ENCODE measurements around the gene CTNND1. TPM values are rescaled to one million over a fixed set of nuclear protein-coding genes. Genes with fewer than 3 reads are reported as not detected.

The CTNND1 gene
- polyA plus RNA-seq, 1 donor from 2014 or later: 70.3 TPM

- peaks cover 17% of the 10 kb centered on the region for H3K79me2 ChIP-seq (replicated peaks; ENCODE audit: insufficient read depth, low read length)
- H4K20me1 ChIP-seq (ENCODE audit: insufficient read depth): no peaks in the 10 kb centered on the region
- no peak overlapping the region for H2AFZ ChIP-seq (ENCODE audit: low read depth, low read length)
- TF ChIP-seq POLR2AphosphoS5 (IDR thresholded peaks at IDR 0.05) (no peak), EP300 (conservative IDR thresholded peaks at IDR 0.05; ENCODE audit: poor library complexity, severe bottlenecking) (no peak), CTCF (IDR thresholded peaks at IDR 0.05; ENCODE audit: poor library complexity, severe bottlenecking) (no peak)
- peaks cover 3% of the 10 kb centered on the region for H3F3A ChIP-seq (ENCODE audit: insufficient read depth, low read length, poor library complexity, severe bottlenecking)
- H3K4me2 ChIP-seq (ENCODE audit: low read length): no peak overlapping the region
- H3K4me3 ChIP-seq (ENCODE audit: low read length): no peak overlapping the region
- no peaks in the 10 kb centered on the region for H3K27me3 ChIP-seq (ENCODE audit: insufficient read depth, low read depth, low read length)
- no peaks in the 10 kb centered on the region for H3K9me2 ChIP-seq (ENCODE audit: insufficient read depth, low read length)
- H3K9ac ChIP-seq (ENCODE audit: low read length): no peak overlapping the region
- no peak overlapping the region for H3K27ac ChIP-seq (ENCODE audit: low read length)
- no peaks in the 10 kb centered on the region for H3K9me3 ChIP-seq (ENCODE audit: low read length)
- peaks cover 15% of the 10 kb centered on the region for H3K36me3 ChIP-seq (ENCODE audit: insufficient read depth, low read length)
Measured at GRCh38 chr11:57744357-57744756, 17.2 kb upstream of the CTNND1 start.

GRCh38 chr11:57745206-57745605 lies 16.4 kb upstream of the CTNND1 start:
- no peaks in the 10 kb centered on the region for H4K20me1 ChIP-seq (ENCODE audit: insufficient read depth)
- H3K27me3 ChIP-seq (ENCODE audit: insufficient read depth, low read depth, low read length): no peaks in the 10 kb centered on the region
- TF ChIP-seq EP300 (conservative IDR thresholded peaks at IDR 0.05; ENCODE audit: poor library complexity, severe bottlenecking) (no peak), CTCF (IDR thresholded peaks at IDR 0.05; ENCODE audit: poor library complexity, severe bottlenecking) (no peak), SMC3 (conservative IDR thresholded peaks at IDR 0.05; ENCODE audit: poor library complexity) (no peak), POLR2AphosphoS5 (IDR thresholded peaks at IDR 0.05) (no peak), REST (IDR thresholded peaks at IDR 0.05; ENCODE audit: borderline replicate concordance) (no peak), EZH2 (IDR thresholded peaks at IDR 0.05; ENCODE audit: borderline replicate concordance, insufficient read depth, low read length, poor library complexity, severe bottlenecking) (no peak)
- H3K9ac ChIP-seq (ENCODE audit: low read length): no peak overlapping the region
- peaks cover 15% of the 10 kb centered on the region for H3K36me3 ChIP-seq (ENCODE audit: insufficient read depth, low read length)
- H3F3A ChIP-seq (ENCODE audit: insufficient read depth, low read length, poor library complexity, severe bottlenecking): peaks cover 3% of the 10 kb centered on the region
- no peak overlapping the region for H2AFZ ChIP-seq (ENCODE audit: low read depth, low read length)
- no peak overlapping the region for H3K4me2 ChIP-seq (ENCODE audit: low read length)
- no peak overlapping the region for H3K27ac ChIP-seq (ENCODE audit: low read length)
- H3K9me2 ChIP-seq (ENCODE audit: insufficient read depth, low read length): no peaks in the 10 kb centered on the region
- peaks cover 17% of the 10 kb centered on the region for H3K79me2 ChIP-seq (replicated peaks; ENCODE audit: insufficient read depth, low read length)
- H3K4me3 ChIP-seq (ENCODE audit: low read length): no peak overlapping the region
- H3K9me3 ChIP-seq (ENCODE audit: low read length): no peaks in the 10 kb centered on the region

Measured in neural cell (in vitro differentiated cells).